Stimulated activated CD4-positive, alpha-beta T cell treated with anti-CD3 and anti-CD28 coated beads, Interleukin-4, amount 100 ng/mL, for 24 hours (primary cell): Measurements from ENCODE around the gene SFTPA1.
"Not testable (repeated sequence)": the region's sequence is repeated elsewhere in the genome, so short reads cannot be mapped to it uniquely, and the experiment has no call there.

Experiments
- DNase-seq: peaks from one replicate; pipeline ENCODE4 v3.0.0-alpha.2; 2020

Gene SFTPA1

GRCh38 chr10:79610601-79611191, at the start of gene SFTPA1:
Gene SFTPA1, plus strand, starts transcription at chr10:79610939. Its CDS starts 887 bp downstream, at chr10:79611826.
- no peak for DNase-seq

GRCh38 chr10:79561257-79561656, 49.5 kb upstream of the SFTPA1 start:
- DNase-seq = no peak

GRCh38 chr10:79562135-79562756, 48.5 kb upstream of the SFTPA1 start:
- peak; percentile 69 for DNase-seq

- no peak for DNase-seq
These were observed 47.3 kb upstream of the SFTPA1 start for GRCh38 chr10:79563426-79563825.

- not testable (repeated sequence) for DNase-seq
These were observed 40.1 kb upstream of the SFTPA1 start for GRCh38 chr10:79570624-79571023.

DNA sequence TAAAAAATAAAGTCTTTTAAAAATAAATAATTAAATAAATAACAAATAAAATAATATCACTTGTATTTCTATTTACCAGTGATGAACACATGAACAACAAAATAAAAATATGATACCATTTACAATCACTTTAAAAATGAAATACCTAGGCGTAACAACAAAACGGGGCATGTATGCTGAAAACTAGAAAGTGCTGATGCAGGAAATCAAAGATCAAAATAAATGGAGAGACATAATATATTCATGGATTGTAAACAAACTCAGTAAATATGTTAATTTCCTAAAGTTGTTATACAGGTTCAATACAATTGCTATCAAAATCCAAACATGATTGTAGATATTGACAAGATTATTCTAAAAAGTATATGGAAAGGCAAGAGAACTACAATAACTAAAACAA, 31.4 kb upstream of the SFTPA1 start:
- DNase-seq = no peak

DNA sequence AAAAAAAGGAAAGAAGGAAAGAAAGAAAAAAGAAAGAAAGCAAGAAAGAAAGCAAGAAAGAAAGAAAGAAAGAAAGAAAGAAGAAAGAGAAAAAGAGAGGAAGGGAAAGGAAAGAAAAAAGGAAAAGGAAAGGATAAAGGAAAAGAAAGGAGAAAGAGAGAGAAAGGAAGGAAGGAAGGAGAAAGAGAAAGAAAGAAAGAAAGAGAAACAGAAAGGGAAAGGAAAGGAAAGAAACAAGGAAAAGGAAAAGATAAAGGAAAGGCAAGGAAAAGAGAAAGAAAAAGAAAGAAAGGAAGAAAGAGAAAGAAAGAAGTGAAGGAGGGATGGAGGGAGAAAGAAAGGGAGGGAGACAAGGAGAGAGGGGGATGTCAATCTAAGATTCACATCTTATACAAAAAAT, 29.7 kb upstream of the SFTPA1 start:
- DNase-seq = no peak

- no peak for DNase-seq
These were observed 28.6 kb upstream of the SFTPA1 start for GRCh38 chr10:79582096-79582495.

- not testable (repeated sequence) for DNase-seq
These were observed 27.8 kb upstream of the SFTPA1 start for GRCh38 chr10:79582954-79583353.

- DNase-seq = no peak
These were observed 27.2 kb upstream of the SFTPA1 start for GRCh38 chr10:79583488-79584024.

DNA sequence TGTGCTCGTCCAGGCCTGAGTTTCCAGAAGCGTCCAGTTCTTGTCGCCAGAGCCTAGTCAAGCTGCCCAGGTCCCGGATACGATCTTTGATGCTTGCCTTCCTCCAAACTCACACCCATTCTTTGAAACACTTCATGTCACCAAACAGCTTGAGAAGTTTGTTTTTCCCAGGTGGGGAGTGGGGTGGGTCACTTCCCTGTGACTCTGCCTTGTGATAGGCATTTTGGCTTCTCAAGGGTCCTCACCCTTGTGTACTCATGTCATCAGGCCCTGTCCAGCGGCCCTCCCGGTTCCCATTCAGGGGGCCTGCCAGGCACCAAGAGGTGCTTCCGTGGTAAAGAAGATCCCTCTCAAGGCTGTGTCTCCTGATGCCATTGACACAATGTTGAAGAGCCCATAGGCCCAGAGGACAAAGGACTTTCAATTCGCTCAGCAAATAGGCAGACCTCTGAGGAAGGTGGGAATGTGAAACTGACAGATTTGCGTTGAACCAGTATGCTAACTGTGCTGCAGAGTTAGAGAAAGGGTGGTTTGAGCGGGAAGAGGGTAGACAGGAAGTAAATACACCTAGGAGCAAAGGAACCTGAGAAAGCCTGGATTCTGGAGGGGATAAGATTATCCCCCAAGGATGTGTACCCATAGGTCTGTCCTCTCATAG, 24.7 kb upstream of the SFTPA1 start:
- DNase-seq = no peak

DNA sequence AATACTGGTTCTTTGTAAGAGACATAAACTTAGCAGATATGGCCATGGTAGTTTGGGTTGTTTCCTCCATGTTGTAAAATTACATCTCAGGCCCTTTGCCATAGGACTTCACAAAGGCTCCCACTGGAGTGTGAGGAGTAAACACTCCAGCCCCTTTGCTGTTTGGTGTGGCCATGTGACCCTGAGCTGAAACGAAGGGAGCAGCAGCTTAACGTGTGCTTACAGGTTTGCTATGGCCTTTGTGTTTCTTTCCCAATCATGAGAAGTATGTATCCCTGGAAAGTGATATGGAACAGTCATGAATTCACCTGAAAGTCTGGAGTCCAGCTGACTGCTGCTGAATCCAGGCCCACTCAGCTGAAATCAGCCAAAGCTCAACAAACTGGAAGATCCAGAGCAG, 23.8 kb upstream of the SFTPA1 start:
- DNase-seq = no peak

GRCh38 chr10:79588800-79589199, 21.9 kb upstream of the SFTPA1 start:
- no peak for DNase-seq

DNA sequence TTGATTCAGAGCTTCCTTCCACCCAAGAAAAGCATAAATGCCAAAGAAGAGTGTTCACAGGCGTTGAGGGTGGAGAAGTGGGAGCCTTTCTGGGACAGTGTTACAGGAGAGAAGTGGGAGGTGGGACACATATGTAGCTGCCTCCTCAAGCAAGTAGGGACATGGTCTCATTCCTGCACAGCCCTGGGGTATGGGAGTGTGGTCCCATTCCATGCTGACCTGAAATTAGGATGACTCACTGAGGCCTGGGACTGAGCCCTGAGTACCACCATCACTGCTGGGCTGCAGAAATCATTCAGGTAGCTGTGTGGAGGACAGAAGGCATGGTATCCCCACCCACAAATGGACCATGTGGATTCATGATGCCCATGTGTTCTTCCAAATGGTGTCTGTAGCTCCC, 17.4 kb upstream of the SFTPA1 start:
- DNase-seq = no peak

DNA sequence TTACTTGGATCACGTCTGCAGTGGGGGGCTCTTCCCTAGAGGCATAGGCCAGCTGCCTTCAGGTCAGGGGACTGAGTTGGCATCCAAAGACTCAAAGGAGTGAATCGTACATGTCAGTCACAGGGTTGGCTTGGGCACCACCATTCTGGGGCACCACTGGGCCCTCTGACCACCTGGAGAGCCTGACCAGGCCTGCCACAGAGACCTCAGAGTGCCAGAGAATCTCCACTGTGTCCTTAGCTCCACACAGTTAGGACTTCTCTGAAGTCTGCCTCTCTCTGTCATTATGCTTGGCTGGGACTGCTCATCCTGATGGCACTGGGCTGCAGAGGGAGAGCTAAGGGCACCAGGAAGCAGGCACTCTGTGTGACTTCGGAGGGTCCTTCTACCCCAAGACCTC, 16.2 kb upstream of the SFTPA1 start:
- not testable (repeated sequence) for DNase-seq

- DNase-seq = no peak
These were observed 15.2 kb upstream of the SFTPA1 start for GRCh38 chr10:79595510-79595909.

DNA sequence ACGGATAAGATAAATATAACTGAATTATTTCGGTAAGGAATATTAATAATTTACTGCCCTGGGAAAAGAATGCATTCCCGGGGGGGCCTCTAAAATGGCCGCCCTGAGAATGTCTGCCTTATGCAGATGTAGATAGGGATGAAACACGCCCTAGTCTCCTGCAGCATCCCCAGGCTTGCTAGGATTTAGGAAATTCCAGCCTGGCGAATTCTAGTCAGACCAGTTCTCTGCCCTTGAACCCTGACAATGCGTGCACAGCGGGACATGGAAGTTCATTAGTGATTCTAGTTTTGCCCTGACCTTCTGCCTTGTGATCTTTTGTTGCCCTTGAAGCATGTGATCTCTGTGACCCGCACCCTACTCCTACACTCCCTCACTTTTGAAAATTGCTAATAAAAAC, 11.1 kb upstream of the SFTPA1 start:
- DNase-seq = not testable (repeated sequence)

- no peak for DNase-seq
These were observed 8.8 kb upstream of the SFTPA1 start for GRCh38 chr10:79601939-79602338.

DNA sequence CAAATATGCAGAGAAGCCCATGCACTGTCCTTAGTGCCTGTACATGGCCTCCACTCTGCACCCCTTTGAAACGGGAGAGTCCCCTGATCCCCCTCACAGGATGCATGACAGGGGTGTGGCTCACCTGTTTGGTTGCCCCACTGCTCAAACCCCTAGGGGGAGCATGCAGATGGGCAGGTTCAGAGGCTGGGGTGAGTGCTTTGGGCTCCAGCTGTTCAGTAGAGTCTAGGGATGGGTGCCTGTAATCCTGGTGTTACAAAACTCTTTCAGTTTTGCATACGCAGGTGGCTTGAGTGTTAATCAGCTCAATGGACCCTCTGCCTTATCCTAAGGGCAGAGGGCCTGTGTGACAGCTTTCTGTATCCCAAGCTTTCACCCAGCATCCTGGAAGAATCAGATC, 7.8 kb upstream of the SFTPA1 start:
- DNase-seq = no peak

DNA sequence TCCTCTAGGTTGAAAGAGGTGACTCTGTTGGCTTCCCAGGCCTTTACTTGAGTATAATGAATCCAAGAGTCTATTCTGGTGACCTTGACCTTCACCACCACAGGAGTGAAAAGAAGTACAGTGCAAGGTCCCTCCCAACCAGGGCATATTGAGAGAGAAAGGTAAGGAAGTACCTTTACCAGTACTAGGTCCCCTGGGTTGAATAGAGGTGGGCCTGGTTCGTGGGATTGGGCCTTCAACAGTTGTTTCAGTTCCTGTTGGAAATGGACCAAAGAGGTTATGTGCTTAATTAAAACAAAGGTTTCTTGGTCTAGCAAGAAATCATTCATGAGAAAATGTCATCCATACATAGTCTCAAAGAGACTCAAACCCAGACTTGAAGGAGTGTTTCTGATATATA, 6.4 kb upstream of the SFTPA1 start:
- no peak for DNase-seq

- DNase-seq = no peak
These were observed 5.4 kb upstream of the SFTPA1 start for GRCh38 chr10:79605308-79605707.

DNA sequence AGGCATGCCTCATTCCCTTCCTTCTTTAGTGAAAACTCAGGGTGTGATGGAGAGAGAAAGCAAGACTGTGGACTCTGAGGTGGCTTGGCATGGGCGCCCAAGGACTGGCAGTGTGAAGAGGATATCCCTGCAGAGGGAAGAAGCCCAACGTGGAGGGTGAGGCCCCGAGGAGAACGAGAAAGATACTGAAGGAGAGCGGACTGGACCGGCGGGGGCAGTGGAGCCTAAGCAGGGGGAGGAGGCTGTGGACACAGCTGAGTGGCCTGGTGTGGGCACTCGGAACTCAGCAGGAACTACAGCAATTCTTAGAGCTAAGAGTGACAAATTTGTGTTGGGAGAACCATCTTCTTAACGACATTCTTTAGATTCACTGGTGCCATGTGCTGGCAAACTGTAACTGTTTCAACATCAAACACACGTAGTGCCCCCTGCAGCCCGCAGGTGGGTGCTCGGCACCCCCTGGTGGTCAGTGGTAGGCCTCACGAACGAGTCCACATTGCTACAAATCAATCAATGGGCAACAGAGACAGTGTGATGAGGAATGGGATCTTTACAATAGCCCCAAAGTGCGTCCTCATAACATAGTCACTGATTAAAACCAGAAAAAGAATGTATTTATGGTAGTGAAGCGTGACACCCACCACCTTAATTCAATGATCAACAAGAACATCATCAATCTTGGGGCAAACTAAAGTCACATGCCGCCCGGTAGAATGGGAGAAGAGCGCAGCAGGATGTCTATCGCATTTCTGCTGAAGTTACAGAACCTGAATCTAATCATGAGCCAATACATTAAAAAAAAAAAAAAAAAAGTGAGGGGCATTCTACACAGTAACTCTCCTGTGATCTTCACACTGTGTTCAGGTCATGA, 2.0 kb upstream of the SFTPA1 start:
- peak; percentile 33 for DNase-seq
